GM19351 (cell line): ENCODE results near the gene TUBGCP6.

Experiments used
- ATAC-seq: cut with Tn5 transposase; IDR thresholded peaks from one replicate; pipeline ENCODE4 v1.9.1; 2021; ENCODE audit warnings: mild to moderate bottlenecking, moderate library complexity; ENCODE audit not compliant: unreplicated experiment

The TUBGCP6 gene

DNA sequence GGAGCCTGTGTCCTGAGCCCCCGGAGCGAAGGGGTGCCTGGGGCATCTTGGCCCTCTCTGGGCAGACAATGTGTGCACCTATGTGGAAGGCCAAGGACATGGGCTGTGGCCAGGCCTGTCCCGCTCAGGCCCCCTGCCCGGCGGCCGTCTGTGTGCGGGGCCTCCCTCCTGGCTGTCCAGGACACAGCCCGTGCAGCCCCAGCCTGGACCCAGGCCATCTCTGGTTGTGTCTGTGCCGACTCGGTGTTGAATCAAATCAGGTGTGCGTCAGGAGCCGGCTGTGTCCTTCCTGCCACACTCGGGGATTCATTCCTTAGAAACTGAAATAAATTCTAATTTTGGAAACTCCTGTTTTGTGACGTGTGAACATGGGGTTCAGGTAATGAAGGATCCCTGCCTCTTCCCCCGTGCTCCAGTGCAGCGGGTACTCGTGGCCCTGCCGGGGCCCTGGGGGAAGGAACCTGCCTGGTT, 45.5 kb downstream of the TUBGCP6 start:
- ATAC-seq, result no peak

DNA sequence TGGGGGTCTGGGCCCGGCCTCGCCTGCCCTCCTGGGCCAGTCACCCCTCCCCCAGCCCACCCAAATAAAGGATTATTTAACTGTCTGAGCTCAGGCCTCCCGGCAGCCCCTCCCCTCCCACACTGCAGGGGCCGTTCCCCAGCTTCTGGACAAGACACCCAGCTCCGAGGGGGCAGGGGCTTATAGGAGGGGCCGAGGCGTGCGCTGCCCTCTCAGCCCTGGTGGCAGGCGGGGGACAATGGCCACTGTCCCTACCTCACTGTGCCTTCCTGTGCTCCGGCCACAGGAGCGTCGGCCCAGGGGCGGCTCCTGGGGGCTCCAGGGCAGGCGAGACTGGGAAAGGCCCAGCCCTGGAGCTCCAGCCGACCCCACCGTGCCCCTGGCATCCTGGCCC, 46.2 kb downstream of the TUBGCP6 start:
- no peak for ATAC-seq

DNA sequence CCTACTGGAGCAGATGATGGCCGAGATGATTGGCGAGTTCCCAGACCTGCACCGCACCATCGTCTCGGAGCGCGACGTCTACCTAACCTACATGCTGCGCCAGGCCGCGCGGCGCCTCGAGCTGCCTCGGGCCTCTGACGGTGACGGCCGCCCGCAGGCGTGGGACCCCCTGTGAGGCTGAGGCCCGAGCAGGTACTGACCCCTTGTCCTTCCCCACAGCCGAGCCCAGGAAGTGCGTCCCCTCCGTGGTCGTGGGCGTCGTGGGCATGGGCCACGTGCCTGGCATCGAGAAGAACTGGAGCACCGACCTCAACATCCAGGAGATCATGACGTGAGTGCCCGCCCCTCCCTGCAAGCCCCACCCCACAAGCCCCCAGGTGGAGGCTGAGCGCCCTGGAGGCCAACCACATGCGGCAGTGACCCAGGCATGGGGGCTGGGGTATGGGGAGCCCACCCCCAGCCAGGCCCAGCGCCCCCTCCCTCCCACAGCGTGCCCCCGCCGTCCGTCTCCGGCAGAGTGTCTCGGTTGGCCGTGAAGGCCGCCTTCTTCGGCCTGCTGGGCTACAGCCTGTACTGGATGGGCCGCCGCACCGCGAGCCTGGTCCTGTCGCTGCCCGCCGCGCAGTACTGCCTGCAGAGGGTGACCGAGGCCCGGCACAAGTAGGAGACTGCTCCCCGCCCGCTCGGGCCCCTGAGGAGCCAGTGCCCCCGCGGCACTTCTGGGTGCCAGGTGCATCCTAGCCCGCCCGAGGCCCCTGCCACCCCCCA, 46.8 kb downstream of the TUBGCP6 start:
- ATAC-seq, result no peak

DNA sequence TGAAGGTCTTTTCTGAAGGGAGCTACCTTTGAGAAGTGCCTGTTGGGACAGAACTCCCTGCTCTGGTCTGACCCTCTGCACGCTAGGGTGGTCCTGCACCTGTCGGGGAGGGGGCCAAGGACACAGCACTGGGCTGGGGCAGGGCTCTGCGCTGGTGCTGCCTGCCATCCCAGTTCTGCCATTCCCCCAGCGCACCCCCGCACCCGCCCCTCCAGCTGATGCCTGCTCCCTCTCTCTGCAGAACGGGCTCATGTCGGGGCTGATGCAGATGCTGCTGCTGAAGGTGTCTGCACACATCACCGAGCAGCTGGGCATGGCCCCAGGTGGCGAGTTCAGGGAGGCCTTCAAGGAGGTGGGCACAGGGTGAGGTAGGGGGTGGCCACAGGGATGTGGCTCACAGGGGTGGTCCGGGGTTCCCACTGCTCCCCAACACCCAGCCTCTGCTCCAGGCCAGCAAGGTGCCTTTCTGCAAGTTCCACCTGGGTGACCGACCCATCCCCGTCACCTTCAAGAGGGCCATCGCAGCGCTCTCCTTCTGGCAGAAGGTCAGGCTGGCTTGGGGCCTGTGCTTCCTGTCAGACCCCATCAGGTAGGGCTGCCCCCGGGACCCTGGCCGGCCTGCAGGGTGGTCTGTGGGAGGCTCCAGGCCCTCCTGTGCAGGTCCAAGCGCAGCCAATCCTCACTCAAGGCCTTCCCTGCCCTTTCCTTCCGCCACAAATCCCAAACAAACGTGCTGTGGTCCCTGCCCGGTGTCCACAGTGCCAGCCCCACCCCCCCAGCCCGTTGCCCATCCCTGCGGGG, 47.6 kb downstream of the TUBGCP6 start:
- ATAC-seq, result no peak

DNA sequence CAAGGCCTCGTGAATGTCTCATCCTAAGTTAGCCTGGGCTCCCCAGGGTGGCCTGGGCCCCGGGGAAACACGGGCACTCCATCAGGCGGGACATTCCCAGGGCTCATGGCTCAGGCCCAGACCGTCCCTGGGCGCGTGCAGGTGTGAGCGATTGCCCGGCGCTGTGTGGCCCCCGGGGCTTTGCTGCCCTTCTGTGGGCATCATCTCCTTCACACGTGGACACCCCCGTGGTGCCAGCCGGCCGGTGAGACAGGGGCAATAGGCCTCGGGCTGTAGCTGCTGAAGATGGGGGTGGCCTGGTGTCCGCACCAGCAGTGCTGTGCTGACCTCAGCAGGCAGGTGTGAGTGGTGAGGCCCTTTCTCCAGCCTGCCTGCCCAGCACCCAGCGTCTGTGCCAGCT, 48.6 kb downstream of the TUBGCP6 start:
- no peak for ATAC-seq

DNA sequence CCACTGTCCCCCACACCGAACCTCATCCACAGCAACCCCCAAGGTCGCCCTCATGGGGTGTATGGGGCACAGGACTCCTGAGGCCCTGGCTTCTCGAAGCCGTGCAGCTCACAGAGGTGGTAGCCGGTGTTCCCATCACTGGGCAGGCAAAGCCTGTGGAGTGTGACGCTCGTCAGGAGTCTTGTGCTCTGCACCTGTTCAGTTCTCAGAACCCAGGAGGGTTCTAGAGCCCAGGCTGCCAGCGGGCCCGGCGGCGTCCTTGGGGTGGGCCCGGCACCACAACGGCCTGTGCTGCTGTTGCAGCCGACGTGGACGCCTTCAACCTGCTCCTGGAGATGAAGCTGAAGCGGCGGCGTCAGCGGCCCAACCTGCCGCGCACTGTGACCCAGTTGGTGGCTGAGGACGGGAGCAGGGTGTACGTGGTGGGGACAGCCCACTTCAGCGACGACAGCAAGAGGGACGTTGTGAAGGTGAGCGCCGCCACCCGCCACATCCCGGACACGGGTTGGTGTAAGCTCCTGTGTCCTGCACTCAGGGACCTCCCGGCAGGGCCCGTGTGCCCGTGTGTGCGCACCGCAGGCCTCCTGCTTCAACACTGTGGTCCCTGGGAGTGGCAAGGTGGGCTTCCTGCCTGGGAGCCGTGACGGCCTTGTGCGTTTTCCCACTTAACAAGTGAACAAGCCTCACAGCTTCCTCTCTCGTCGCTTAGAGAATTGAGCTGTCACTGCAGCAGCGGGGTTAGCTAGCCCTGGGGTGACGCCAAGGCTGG, 50.6 kb downstream of the TUBGCP6 start:
- no peak for ATAC-seq

DNA sequence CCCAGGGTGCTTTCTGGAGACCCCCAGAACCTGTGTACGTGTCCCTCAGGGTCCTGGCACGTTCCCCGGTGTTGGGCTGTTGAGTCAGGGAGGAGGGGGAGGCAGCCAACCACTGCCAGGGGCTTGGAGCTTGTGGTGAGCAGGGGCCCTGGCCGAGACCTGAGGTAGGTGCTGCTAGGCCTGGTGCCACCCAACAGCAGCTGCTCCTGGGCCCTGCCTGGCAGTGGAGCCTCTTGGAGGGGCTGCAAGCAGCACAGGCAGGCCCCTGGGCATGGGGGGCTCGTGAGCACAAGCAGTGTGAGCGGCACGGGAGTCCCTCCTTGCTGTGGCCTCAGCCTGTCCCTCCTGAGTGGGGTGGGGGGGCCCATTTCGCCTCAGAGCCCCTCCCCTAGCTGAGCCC, 51.2 kb downstream of the TUBGCP6 start:
- no peak for ATAC-seq

DNA sequence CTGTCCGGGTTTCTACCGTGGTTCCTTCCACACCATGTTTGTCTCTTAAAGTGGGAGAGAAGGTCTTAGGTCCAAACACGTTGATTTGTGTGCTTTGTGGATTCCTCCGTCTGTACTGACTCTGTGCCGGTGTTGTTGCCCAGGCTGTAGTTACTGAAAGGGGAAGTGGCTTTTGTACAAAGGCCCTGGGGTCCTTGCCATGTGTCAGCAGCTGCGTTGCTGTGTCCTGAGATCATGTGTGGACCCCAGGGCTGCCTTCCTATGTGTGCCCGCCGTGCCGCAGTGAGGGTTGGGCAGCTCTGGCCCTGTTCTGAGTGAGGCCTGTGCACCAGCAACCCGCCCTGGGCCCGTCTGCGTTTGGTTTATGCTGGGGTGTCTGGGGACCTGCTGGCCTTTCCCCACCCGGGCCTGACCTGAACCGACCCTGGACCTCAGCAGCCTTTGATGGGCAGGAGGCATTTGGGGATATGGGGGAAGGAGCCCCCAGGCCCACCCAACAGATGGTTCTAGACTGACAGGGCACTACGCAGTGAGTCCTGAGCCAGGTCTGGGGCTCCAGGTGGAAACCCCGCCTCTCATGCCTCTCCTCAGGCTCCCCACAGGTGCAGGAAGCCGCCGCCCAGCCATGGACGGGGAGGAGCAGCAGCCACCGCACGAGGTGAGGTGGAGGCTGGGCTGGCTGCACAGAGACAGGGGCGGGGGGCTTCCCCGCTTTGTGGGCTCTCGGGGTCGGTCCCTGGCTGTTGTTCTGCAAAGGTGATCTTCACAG, 52.2 kb downstream of the TUBGCP6 start:
- no peak for ATAC-seq

DNA sequence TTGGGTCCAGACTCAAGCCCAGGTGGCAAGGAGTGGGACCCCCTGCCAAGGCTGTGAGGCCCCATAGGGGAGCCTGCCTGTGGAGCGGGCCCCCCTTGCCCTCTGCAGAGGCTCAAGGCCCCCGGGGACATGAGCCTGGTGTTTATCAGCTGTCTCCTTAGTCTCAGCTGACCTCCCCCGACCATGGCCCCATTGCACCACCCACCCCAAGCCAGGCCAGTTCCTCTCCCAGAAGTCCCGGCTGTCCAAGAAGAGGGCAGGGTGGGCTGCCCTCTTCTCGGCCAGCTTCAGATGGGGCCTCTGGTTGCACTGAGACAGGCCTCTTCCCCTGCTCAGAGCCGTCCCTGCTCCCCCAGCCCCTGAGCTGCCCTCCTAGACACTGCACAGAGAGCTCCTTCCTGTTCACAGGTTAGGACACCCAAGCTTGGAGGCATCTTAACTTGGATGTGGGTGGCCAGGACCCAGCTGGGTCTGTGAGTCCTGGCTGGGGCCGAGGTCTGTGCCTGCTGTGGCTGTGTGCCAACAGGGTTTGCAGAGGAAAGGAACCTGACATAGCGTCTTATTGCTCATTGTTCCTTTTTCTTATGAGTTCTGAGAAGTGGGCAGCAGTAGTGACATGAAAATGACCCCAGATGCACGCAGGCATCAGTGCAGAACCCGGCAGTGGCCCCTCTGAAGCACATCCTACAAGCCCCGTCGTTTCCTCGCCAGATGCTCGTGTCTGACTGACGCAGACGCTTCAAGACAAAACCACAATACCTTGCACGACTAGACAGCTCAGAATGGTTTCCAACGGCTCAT, 53.7 kb downstream of the TUBGCP6 start:
- peak; percentile 30 for ATAC-seq

DNA sequence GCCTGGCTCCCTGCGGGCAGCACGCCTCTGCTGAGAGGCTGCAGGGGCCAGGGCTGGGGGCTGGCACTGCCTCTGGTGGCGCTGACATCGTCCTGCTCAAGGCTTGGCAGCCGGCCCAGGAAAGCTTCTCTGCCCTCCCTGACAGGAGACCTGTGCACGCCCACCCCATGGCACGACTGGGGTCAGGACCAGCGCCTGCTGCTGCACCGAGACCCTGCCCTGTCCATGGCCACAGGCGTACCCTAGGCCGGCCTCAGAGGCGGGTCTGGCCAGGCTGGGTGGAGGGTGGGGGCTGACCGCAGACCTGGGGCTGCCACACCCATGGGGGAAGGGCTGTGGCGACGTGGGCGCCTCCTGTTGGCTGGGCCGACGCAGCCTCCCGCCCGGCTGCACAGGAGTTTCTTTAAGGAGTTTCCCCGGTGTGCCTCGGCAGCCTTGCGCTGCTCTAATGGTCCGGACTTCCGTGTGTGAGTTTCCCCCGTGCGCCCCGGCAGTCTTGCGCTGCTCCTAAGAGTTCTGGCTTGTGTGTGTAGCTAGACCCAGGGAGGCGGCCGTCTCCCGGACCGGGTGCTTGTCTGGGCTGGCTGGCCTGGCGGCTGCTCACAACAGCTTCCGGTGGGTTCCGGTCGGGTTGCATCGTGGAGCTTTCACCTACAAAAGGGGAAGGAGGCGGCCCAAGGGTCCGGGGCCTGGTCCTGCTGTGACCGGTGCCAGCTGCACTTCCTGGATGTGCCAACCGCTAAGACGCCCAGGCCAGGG, 54.5 kb downstream of the TUBGCP6 start:
- peak; percentile 38 for ATAC-seq

DNA sequence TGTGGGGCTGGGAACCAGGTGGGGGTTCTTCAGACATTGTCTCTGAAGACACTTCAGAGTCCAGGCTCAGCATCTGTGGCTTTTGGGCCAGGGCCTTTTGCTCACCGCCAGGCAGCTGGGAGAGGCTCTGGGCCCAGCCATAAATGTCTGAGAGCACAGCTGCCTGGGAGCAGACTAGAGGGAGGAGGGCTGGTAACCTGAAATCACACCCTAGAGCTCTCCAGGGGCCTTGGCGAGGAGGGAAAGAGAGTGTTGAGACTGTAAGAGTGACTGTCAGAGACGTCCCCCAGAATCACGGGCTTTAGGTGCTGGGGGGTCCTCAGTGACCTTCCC, 55.0 kb downstream of the TUBGCP6 start:
- ATAC-seq, result no peak

DNA sequence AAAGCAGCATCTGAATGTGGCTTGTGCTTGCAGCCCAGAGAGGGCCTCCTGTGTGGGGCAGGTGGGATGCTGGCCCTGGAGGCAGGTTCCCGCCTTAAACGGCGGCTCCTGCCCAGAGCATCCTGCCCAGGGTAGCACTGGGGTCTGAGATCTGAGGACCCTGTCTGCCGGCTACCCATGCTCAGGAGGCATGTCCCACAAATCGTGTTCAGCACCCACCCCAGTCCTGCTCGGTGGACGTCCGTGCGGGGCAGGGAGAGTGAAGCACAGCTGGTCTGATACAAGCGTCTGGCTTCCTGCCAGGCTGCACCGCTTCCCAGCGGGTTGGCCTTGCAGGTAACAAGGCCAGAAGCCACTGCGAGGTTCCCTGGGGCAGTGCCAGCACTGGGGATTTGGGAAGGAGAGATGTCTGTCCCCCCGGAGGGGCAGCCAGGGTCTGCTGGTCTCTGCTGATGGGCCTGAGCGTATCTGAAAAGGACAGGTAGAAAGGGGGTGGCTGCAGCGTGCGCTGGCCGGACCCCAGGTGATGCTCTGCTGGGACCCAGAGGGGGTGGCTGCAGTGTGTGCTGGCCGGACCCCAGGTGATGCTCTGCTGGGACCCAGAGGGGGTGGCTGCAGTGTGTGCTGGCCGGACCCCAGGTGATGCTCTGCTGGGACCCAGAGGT, 55.5 kb downstream of the TUBGCP6 start:
- ATAC-seq, result no peak

DNA sequence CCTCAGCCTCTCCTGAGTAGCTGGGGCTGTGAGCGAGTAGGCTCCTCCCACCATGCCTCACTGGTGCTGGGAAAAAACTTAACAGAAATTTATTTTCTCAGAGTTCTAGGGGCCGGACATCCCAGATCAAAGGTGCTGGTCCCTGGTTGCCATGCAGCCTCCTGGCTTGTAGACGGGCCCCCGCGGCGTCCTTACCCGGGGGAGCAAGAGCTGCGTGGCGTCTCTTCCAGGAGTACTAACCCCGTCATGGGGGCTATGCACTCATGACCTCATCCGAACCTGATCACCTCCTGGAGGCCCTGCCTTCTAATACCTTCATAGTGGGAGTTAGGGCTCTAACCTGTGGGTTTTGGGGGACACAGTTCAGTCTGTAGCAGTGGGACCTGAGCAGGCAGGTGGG, 56.5 kb downstream of the TUBGCP6 start:
- ATAC-seq, result no peak

DNA sequence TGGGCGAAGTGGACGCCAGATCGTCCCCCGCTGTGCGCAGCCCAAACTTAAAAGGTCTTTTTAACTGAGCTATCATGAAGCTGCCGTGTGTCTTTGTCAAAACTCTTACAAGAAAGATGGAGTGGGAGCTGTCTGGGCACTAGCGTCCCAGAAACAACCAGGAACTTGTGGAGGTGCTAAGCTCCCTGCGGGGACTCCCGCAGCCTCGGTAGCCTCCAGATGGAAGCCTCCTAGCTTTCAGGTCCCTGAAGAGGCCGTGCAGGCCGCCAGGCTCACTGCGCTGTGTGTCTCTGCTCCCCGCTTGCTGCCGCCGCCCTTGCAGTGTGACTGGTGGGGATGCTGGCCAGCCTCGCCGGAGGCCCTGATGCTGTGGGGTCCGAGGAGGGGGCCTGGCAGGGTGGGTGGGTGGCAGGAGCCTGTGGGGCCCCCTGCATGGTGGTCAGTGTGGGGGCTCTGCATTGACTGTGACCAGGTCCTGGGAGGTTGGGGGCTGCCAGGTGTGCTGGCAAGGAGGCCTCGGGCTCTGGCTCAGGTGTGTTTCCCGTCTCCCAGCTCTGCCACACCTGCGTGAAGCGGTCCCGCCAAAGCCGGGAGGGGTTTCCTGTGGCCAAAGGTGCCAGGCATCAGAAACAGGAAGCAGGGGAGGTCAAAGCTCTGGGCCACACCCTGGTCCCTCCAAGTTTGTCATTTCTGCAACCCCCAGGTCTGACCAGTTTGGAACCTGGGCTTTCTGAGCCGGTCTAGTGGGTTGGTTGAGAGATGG, 57.9 kb downstream of the TUBGCP6 start:
- ATAC-seq, result no peak

DNA sequence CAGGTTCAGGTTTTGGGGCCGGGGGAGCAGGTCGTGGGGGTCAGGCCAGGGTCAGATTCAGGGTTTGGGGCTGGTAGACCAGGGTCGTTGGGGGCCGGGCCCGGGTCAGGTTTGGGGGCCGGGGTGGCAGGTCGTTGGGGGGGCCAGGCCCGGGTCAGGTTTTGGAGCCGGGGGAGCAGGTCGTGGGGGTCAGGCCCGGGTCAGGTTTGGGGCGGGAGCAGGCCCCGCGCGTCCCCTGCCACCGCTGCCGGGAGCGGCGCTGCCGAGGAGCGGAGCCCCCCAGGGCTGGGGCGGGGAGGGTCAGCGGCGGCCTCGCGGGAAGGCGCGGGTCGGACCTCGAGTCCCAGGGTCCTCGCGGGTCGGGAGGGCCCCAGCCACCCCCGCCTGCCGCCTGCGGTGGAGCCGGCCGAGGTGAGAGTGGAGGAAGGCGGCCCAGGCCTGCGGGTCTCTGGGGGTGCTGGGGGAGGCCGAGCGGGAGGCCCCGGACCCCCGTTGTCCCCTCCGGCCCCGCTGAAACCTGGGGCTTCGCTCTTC, 58.6 kb downstream of the TUBGCP6 start:
- no peak for ATAC-seq

DNA sequence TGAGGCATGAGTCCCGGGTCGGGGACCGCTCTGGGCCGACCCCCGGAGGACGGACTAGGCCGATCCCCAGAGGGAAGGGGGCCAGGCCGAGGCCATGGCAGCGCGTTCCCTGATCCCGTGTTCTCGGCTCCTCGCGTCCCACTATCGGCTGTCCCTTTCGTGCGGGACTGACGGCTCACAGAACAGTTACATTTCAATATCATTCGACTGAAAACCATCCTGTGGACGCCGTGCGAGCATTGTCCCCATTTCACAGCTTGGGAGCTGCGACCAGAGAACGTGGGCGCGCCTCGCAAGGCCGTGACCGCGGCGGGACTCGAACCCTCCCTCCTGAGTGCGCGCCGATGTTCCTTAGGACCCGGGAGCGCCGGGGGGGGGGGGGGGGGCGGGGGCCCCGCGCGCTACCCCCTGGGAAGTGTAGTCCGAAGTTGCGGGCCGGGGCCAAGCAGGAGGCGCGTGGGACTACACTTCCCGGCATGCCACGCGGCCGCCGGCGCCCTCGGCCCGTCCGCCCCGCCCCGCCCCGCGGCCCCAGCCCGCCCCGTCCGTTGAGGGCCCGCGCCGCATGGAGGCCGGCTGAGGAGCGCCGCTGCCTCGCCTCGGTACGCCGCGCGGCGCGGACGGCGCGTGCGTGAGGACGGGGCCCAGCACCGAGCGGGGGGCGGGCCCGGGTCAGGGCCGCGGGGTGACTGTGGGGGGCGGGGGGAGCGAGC, 59.3 kb downstream of the TUBGCP6 start, which contains the start of gene TRABD:
TSS of gene TRABD (plus strand) at position 539 of the 713 bp plus-strand sequence. CDS start 7,148 bp downstream, outside the sequence.
- peak; percentile 41 for ATAC-seq

DNA sequence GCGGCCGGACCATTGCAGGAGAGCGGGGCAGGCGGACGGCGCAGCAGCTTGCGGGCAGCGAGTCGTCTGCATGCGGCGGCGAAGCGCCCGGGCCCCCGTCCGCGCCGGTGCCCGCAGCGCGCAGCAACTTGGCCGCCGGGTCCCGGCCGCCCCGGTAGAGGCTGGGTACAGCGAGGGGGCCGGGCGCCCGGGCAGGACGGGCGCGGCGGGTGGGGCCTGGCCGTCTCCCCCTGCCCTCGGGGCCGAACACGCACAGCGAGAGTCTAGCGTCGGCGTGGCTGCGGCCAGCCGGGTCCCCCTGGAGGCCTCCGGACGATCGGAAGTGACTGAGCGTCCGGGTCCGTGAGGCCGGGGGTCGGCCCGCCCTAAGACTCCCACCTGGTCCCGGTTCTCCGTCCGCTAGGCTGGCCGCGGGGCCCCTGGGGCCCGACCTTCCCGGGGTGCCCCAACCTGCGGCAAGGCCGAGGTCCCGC, 59.9 kb downstream of the TUBGCP6 start:
- ATAC-seq, result no peak
